EH (cell line): Measurements from ENCODE around the gene FAM20C.
"Not testable (repeated sequence)": the region's sequence is repeated elsewhere in the genome, so short reads cannot be mapped to it uniquely, and the experiment has no call there.

Experiments used
- DNase-seq: peaks from one replicate; pipeline ENCODE4 v3.0.0-alpha.2; 2015; ENCODE audit warnings: low read depth

Gene FAM20C

GRCh38 chr7:174716-175115 lies 17.7 kb upstream of the FAM20C start:
- no peak for DNase-seq

DNA sequence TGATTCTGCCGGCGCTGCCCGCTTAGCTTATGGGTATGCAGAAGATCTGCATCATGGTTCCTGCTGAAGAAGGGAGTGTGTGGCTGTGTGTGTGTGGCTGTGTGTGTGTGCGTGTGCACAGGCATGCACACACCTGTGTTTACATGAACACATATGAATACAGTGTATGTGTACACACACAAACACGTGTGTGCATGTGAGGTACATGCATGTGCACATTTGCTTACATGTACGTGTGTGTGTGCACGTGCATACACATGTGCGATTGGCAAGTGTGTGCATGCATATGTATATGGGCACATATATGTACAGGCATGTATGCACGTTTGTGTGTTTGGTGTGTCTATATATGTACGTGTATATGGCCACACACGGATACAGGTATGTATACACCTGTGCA lies 16.4 kb upstream of the FAM20C start:
- no peak for DNase-seq

DNA sequence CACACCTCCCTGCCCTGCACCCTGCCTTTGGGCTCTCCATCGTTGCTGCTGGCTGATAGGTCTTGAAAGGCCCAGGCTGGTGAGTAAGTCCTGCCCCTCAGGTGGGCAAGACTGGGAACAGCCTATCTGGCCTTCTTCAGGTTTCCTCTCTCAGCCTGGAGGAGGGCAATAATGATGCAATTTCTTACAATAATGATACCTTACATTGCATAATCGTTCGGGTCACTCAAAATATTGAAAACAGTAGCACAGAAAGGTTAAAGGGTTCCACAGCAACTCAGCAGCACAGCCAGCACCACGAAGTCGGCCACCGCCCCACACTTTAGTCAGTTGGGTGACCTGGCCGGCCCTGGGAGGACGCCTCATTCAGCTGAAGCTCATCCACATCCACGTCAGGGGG lies 16.0 kb upstream of the FAM20C start:
- DNase-seq, result no peak

GRCh38 chr7:176786-177459 lies 15.4 kb upstream of the FAM20C start:
- DNase-seq, result no peak

GRCh38 chr7:178444-178843 lies 13.9 kb upstream of the FAM20C start:
- DNase-seq, result no peak

GRCh38 chr7:179209-179681 lies 13.1 kb upstream of the FAM20C start:
- DNase-seq, result peak; percentile 20

GRCh38 chr7:179948-180694 lies 12.2 kb upstream of the FAM20C start:
- DNase-seq, result no peak

GRCh38 chr7:181738-182137 lies 10.6 kb upstream of the FAM20C start:
- no peak for DNase-seq

GRCh38 chr7:182502-182901 lies 9.9 kb upstream of the FAM20C start:
- not testable (repeated sequence) for DNase-seq

DNA sequence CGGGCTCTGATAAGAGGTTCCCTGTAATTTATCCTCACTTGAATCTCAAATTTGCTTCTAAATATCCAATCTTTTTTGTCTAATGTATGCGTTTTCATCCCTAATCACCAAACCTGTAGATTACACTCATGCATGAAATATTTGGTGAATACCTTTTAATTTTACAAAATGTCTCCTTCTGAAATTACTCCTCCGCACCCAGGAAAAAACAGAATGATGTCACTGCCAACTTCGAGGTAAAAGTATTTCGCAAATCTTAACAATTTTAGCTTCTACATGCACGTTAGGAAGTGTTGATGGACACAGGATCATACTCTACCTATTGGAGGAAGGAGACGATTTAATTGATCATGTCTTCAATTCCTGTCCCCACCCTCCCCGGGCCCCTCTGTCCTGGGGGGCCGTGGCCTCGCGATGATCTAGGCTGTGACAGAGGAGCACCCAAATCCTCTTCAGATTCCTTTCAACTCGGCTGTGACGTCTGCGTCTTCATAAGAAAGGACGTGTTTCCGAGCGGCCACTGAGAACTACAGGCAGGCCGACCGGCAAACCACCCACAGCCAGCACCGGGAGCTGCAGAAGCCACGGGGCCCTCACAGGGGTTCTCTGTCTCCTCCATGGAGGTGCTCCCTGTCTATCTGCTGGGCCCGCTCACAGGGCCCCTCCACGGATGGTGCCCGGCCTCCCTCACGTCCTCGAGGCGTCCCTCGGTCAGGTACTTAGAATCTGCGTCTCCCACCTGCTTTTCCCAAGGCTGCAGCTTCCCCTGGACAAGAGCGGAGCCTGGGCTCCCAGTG lies 8.7 kb upstream of the FAM20C start:
- DNase-seq, result no peak

DNA sequence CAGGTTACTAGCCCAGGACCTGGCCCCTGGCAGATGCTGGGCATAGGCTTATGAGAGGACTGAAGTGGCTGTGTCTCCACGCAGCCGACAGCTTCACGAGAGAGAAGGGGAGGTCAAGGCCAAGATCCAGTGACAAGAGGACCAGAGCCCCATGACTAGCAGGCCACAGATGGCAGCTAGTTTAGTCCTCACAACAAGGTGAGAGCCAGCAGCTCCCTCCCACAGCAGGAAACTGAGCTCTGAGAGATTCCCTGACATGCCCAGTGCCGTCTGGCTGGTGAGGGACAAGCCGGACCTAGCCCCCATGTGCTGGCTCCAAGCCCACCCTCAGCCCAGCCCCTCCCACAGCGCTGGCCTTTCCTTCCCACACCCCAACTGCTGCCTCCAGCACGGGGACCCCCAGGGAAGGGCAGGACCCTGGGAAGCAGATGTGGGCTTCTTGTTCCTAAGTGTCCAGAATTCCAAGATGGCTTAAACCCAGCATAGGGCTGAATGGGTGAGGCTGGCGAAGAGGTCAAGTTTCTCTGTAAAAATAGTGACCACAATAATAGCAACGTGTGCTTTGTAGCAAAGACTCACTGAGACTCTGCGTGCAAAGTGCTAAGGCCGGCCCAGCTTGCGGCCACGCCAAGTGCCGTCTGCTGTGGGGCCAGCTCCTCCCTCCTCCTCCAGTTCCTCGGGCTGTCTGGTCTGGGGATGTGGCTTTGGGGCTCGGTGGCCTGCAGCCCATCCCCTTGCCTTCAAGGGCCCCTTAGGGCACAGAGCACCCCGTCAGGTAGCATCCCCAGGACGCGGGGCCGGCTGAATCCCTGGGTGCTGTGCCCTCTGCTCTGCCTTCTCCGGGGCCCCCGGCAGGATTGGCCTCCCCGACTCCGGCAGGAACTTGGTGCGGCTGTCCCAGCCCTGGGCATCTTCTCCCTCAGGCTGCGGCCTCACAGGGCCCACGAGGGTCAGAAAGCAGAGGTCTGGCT lies 7.8 kb upstream of the FAM20C start:
- peak; percentile 49 for DNase-seq

- DNase-seq, result no peak
Observed at GRCh38 chr7:186516-187113, 5.8 kb upstream of the FAM20C start.

- no peak for DNase-seq
Observed at GRCh38 chr7:187227-187927, 5.0 kb upstream of the FAM20C start.

DNA sequence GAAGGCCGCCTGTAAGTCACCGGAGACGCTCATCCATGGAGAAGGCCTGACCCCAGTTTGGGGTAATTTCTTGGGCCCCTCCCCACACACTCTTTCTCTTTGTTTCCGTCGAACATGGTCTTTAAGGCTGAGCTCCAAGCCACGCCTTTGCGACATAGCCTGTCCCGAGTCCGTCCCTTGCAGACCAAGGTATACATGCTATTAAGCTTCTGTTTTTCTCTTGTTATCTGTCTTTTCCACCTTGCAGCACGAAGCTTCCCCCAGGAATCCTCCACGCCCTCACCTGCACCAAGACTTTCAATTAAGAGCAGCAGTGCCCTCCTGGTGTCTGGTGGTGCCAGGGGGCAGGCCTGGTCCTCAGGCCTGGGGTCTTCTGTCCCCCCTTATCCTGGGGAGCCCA lies 4.2 kb upstream of the FAM20C start:
- no peak for DNase-seq

DNA sequence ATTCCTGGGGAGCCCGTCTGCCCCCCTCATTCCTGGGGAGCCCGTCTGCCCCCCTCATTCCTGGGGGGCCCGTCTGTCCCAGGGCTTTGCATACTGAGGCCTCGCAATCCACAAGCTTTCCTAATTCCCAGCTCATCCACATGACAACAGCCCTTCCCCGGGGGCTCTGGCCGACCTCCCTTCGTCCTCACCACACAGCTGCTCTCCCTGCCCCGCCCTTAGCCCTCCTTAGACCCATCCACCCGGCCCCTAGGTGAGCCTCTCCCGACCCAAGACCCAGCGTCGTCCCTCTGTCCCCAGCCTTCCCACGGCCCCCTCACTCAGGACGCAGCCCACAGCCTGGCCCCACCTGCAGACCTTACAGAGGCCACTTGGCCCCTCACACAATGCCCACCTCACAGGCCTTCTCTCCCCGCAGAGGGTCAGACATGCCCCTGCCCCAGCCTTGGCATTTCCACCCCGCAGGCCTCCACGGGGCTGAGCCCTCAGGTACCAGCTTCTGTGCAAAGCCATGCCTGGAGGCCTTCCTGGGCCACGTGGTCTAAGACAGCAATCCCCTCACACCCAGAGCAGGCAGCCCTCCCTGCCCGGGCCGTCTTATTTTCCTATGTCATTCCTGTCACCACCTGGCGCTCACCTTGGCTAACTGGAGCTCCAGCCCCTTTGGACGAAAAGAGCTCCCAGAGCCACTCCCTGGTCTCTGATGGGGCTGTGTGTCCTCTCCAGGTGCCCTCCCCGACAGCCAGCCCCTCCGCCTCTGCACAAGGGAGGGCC lies 3.5 kb upstream of the FAM20C start:
- no peak for DNase-seq

GRCh38 chr7:189719-190118 lies 2.7 kb upstream of the FAM20C start:
- no peak for DNase-seq

DNA sequence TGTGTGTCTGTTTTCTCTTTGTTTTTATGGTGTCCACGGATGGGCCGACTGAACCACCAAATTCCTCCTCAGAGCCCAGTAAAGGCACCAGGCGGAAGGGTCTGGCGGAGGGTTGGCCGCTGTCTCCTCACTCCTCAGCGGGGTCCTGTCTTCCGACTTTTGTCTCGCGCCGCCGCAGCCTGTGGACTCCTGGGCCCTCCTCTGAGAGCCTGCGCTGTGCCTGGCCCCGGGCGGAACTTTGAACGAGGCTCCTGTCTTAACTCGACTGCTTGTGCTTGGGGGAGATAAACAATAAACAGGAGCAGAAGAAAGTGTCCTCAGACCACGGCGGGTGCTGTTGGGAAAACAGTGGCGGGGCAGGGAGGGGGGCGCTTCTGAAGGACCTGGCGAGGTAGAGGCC lies 2.2 kb upstream of the FAM20C start:
- DNase-seq, result no peak

- DNase-seq, result peak; percentile 83
Observed at GRCh38 chr7:191105-191980, 1.0 kb upstream of the FAM20C start.
